NOMO-1 (cell line): Measurements from ENCODE around the gene MOGAT2.
A peak's percentile ranks its signal among the peaks of the same experiment; 100 is the strongest.

ENCODE experiments used
- DNase-seq, 2 experiments: peaks; one replicate each; lab custom pipeline; 2025; ENCODE audit not compliant: unreplicated experiment in 2 of 2; lab: John Stamatoyannopoulos, UW

The MOGAT2 gene

GRCh38 chr11:75776546-75776945 is 58.9 kb downstream of the MOGAT2 start:
- no peak for DNase-seq

- peak; percentile 24 to 62 for DNase-seq
Observed at GRCh38 chr11:75777461-75778110, 59.9 kb downstream of the MOGAT2 start.

- DNase-seq: no peak
Observed at GRCh38 chr11:75778962-75779361, 61.3 kb downstream of the MOGAT2 start.

- no peak for DNase-seq
Observed at GRCh38 chr11:75779960-75780359, 62.3 kb downstream of the MOGAT2 start.

GRCh38 chr11:75780888-75781287 is 63.2 kb downstream of the MOGAT2 start:
- DNase-seq: no peak

- DNase-seq: no peak
Observed at GRCh38 chr11:75781296-75781695, 63.7 kb downstream of the MOGAT2 start.

GRCh38 chr11:75781831-75782230 is 64.2 kb downstream of the MOGAT2 start:
- DNase-seq: no peak
